Measurements from ENCODE around the gene ESR1.

The ESR1 gene

GRCh38 chr6:151807513-151808370, at the start of gene ESR1:
Gene ESR1, plus strand, starts transcription at chr6:151807682. Its CDS starts 231 bp downstream, at chr6:151807913.
- peak; percentile 25 for DNase-seq

- no peak for DNase-seq
Measured at GRCh38 chr6:151760486-151760885, 47.0 kb upstream of the ESR1 start.

GRCh38 chr6:151761851-151762250, 45.6 kb upstream of the ESR1 start:
- no peak for DNase-seq

GRCh38 chr6:151762817-151763216, 44.7 kb upstream of the ESR1 start:
- no peak for DNase-seq

- no peak for DNase-seq
Measured at GRCh38 chr6:151763303-151763702, 44.2 kb upstream of the ESR1 start.

GRCh38 chr6:151763938-151764680, 43.4 kb upstream of the ESR1 start:
- peak; percentile 58 for DNase-seq

GRCh38 chr6:151765444-151765886, 42.0 kb upstream of the ESR1 start:
- DNase-seq, result peak; percentile 43

GRCh38 chr6:151772446-151772845, 35.0 kb upstream of the ESR1 start:
- DNase-seq, result no peak

GRCh38 chr6:151773382-151773781, 34.1 kb upstream of the ESR1 start:
- DNase-seq, result no peak

GRCh38 chr6:151782560-151782959, 24.9 kb upstream of the ESR1 start:
- no peak for DNase-seq

- no peak for DNase-seq
Measured at GRCh38 chr6:151783692-151784091, 23.8 kb upstream of the ESR1 start.

- DNase-seq, result no peak
Measured at GRCh38 chr6:151784441-151785214, 22.9 kb upstream of the ESR1 start.

- no peak for DNase-seq
Measured at GRCh38 chr6:151796842-151797530, 10.5 kb upstream of the ESR1 start.

- no peak for DNase-seq
Measured at GRCh38 chr6:151803743-151804142, 3.7 kb upstream of the ESR1 start.

GRCh38 chr6:151804585-151805285, 2.7 kb upstream of the ESR1 start:
- DNase-seq, result no peak

GRCh38 chr6:151805286-151805840, 2.1 kb upstream of the ESR1 start:
- DNase-seq, result no peak

GRCh38 chr6:151806757-151807512, 547 bp upstream of the ESR1 start:
- DNase-seq, result no peak

GRCh38 chr6:151808371-151809241, 1.1 kb downstream of the ESR1 start:
- no peak for DNase-seq

GRCh38 chr6:151811081-151811480, 3.6 kb downstream of the ESR1 start:
- DNase-seq, result no peak

GRCh38 chr6:151813858-151814257, 6.4 kb downstream of the ESR1 start:
- DNase-seq, result no peak
